Skeletal muscle cell (primary cell): ENCODE results near the gene TSPAN31.
"Not testable (repeated sequence)": the region's sequence is repeated elsewhere in the genome, so short reads cannot be mapped to it uniquely, and the experiment has no call there.

Experiments
- DNase-seq: peaks from one replicate; pipeline ENCODE4 v3.0.0-alpha.2; 2010; ENCODE audit warnings: low read depth
- H3K4me3 ChIP-seq: 2 replicates; pipeline ENCODE4 v1.5.1; 2011; ENCODE audit warnings: low read depth, mild to moderate bottlenecking, control low read depth, low read length, moderate library complexity

Gene TSPAN31, protein sequence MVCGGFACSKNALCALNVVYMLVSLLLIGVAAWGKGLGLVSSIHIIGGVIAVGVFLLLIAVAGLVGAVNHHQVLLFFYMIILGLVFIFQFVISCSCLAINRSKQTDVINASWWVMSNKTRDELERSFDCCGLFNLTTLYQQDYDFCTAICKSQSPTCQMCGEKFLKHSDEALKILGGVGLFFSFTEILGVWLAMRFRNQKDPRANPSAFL

DNA sequence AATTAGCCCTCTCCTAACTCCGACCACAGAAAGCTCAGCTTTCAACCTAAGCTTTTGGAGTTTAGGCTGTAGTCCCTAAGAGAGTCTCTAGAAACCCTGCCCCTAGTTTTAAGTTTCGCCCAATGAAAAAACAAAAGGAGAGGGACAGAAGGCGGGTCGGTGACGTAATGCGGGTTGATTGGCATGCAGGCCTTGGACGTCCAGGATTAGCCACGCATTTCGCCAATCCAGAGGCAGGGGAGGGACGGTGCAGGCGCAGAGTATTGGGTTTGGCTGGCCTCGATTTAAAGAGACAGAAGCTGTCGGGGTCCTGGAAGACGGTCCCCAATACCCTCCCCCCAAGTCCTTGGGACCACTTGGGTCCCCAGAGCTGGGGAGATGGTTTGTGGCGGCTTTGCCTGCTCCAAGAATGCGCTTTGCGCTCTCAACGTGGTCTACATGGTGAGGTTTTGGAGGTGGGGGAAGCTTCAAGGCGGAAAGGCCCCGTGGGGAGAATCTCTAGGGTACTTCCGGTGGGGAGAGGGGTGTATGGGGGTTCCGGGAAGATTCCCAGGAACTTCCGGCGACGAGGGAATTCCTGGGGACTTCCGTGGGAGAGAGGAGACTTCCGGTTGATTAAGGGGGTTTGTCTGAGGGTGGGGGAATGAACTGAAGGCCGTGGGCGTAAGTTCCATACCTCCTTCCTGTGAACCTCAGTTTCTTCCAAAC, at the start of gene TSPAN31:
TSS of gene TSPAN31 (plus strand) at position 263 of the 708 bp plus-strand sequence. CDS start at position 379, 116 bp downstream.
- peak within 1 kb of the TSS; percentile 93 for H3K4me3 ChIP-seq
- peak; percentile 96 for DNase-seq

DNA sequence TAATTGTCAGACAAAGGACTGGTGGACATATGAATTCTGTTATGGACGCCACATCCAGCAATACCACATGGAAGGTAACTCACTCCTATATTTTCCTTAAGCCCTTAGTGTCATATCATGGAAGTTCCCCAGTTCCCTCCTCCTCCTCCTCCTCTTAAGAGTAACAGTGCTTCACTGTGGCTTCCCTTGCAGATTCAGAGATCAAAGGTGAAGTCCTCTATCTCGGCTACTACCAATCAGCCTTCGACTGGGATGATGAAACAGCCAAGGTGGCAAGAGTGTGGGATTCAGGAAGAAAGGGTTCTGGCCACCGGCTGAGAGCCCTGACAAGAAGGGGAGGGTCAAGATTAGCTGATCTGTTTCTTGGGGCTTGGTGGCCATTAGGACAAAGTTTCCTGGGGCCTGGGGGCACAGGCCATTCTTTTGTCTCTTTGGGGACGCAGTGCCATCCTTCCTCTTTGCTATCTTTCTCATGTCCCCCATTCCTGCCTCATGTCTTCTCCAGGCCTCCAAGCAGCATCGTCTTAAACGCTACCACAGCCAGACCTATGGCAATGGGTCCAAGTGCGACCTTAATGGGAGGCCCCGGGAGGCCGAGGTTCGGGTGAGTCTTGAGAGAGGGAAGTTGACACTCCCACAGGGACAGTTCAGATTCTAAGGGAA, 48.9 kb upstream of the TSPAN31 start:
- DNase-seq = no peak
- no peak overlapping the region for H3K4me3 ChIP-seq

DNA sequence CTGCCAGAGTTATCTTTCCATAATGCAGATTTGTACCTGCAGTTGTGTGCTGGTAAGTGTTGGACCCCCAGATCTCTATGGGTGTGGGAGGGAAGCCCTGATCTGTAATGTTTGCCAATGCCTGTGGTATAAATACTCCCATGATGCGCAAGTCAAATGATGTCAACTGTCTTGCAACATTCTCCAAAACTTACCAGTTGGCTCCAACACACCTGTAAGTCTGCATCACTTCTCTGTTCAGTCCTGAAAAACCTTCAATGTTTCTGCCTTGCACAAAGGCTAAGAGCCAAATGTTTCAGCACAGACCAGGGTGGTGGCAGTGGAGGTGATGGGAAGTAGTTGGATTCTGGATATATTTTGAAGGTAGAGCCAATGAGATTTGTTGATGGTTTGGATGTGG, 47.8 kb upstream of the TSPAN31 start:
- no peak for DNase-seq
- no peak overlapping the region for H3K4me3 ChIP-seq

DNA sequence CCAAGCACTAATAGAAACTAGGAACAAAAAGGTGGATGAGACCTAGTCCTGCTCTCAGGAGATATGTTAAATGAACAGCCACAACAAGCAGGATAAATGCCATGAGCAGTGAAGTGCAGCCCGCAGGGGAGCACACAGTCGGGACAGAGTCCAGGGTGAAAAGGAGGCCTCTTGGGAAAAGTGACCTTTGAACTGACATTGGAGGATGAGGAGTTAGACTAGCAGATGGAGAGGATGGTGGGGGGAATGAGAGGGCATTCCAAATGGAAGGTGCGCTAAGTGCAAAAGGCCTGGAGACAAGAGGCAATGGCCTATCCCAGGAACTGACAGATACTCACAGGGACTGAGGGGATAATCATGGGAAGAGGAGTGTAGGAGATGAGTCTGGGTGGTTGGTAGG, 46.4 kb upstream of the TSPAN31 start:
- DNase-seq = no peak
- no peak overlapping the region for H3K4me3 ChIP-seq

DNA sequence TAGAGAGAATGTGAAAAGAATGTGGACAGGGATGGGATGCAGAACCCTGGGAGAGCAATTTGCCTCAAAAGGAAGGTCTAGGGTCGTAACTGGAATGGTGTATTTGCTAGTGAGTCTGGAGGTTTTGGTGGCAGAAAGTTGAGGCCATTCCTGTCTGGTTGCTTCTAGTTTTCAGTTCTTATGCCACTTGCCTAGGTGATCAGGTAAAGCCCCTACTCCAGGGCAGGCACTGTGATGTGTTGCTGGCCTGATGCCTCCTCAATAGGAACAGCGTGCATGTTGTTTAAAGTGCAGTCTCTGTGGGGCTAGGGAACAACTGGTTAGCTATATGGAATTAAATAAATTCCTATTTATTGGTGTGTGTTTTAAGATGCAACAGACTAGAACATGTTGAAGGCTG, 44.5 kb upstream of the TSPAN31 start:
- no peak for DNase-seq
- no peak overlapping the region for H3K4me3 ChIP-seq

DNA sequence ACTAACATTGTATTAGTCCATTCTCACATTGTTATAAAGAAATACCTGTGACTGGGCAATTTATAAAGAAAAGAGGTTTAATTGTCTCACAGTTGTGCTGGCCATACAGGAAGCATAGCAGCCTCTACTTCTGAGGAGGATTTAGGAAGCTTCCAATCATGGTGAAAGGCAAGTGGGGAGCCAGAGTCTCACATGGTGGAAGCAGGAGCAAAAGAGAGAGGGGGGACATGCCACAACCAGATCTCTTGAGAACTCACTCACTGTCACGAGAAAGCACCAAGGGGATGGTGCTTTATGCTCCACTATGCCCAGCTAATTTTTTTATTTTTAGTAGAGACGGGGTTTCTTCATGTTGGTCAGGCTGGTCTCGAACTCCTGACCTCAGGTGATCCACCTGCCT, 37.6 kb upstream of the TSPAN31 start:
- H3K4me3 ChIP-seq = no peak overlapping the region
- no peak for DNase-seq

DNA sequence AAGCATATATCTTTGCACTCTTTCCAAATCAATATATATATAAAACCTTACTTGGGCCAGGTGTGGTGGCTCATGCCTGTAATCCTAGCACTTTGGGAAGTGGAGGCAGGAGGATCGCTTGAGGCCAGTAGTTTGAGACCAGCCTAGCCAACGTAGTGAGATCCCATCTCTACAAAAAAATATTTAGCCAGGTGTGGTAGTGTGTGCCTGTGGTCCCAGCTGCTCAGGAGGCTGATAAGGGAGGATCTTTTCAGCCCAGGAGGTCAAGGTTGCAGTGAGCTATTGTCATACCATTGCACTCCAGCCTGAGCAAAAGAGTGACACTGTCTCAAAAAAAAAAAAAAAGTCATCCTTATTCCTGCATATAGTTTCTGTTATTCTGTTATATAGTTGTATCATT, 36.5 kb upstream of the TSPAN31 start:
- DNase-seq = no peak
- H3K4me3 ChIP-seq = no peak overlapping the region

DNA sequence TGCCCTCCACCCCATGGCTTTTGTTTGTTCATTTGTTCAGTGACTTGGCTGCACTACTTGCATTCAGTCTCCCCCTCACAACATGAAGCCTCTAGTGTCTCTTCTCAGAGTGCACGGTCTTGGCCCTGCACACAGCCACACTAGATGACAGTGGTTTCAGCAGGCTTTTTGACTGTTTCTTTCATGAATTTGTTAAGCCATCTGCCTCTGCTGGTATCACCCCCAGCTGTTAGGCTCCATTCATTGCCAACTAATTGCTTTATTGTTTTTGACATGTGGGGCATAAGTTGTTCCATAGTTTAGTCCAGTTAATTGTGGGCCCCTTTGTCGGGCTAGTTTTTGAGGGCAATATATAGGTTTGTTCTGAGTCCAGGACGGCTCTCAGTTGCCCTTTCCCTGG, 32.1 kb upstream of the TSPAN31 start:
- no peak for DNase-seq
- H3K4me3 ChIP-seq = no peak overlapping the region

DNA sequence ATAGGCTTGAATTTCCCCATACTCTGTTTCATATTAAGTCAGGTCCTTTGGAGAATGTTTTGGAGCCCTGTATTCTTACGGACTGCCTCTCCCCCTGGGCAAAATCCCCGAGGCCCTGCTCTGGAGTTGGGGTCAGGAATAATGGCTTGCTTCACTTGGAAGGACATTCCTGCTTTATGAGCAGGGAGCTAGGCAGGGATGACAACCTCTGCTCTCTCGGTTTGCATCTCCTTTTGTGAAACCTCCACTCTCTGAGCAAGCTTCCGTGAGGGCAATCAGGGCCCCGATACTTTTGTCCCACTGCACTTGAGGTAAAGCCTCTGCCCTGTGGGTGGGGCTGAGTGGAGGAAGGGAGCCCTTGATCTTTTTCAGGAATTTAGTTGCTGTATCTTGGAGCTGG, 31.6 kb upstream of the TSPAN31 start:
- H3K4me3 ChIP-seq = no peak overlapping the region
- no peak for DNase-seq

DNA sequence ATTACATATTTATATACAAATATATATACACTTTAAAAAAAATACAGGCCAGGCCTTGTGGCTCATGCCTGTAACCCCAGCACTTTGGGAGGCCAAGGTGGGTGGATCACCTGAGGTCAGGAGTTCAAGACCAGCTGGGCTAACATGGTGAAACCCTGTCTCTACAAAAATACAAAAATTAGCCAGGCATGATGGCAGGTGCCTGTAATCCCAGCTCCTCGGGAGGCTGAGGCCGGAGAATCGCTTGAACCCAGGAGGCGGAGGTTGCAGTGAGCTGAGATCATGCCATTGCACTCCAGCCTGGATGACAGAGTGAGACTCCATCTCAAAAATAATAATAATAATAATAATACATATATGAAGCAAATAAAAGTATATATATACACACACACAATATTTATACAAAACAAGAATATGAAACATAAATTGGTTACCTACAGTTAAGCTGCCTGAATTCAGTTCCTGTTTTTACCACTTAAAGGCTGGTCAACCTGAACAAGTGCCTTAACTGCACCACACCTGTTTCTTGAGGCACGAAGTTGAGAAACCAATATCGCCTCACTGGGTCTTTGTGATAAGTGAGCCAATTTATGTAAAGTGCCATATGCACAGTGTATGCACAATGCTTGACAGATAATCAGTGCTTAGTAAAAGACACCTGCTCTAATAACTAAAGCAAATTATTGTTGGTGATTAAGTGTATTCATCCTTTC, 29.6 kb upstream of the TSPAN31 start:
- H3K4me3 ChIP-seq, DNase-seq: not testable (repeated sequence)

DNA sequence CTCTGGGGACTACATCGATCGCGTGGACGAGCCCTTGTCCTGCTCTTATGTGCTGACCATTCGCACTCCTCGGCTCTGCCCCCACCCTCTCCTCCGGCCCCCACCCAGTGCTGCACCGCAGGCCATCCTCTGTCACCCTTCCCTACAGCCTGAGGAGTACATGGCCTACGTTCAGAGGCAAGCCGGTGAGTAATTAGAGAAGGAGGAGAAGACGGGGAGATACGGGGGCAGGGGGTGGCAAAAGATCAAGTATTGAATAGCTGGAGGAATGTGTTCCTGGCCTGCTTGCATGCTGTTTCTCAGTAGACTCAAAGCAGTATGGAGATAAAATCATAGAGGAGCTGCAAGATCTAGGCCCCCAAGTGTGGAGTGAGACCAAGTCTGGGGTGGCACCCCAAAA, 29.1 kb upstream of the TSPAN31 start:
- H3K4me3 ChIP-seq = no peak overlapping the region
- DNase-seq = no peak

DNA sequence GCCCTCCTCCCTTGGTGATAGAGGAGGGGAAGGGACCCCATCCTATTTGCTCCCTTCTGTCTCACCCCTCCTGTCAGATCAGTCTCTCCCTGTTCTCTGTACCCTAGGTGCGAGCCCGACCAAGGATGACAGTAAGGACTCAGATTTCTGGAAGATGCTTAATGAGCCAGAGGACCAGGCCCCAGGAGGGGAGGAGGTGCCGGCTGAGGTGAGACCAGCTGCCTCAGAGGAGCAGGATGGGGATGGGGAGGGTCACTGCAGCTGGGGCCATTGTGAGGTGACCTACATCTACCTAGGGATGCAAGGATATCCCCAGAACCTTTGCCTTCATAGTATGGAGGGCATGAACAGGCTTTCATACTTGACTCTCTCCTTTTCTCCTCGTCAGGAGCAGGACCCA, 28.5 kb upstream of the TSPAN31 start:
- no peak overlapping the region for H3K4me3 ChIP-seq
- no peak for DNase-seq

DNA sequence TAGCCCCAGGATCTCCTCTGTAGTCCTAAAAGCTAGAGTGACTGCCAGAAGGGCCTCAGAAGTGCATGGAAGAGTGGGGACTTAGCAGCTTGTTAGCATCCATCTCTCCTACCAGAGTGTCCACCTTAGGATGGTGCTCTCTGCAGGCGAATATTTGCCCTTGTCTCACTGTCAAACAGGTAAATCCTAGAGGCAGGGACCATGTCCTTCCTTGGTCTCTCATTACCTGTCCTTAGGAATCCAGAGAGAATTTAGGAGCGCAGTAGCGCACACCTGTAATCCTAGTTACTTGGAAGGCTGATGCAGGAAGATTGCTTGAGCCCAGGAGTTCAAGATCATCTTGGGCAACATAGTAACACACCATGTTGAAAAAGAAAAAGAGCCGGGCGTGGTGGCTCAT, 27.7 kb upstream of the TSPAN31 start:
- no peak for DNase-seq

DNA sequence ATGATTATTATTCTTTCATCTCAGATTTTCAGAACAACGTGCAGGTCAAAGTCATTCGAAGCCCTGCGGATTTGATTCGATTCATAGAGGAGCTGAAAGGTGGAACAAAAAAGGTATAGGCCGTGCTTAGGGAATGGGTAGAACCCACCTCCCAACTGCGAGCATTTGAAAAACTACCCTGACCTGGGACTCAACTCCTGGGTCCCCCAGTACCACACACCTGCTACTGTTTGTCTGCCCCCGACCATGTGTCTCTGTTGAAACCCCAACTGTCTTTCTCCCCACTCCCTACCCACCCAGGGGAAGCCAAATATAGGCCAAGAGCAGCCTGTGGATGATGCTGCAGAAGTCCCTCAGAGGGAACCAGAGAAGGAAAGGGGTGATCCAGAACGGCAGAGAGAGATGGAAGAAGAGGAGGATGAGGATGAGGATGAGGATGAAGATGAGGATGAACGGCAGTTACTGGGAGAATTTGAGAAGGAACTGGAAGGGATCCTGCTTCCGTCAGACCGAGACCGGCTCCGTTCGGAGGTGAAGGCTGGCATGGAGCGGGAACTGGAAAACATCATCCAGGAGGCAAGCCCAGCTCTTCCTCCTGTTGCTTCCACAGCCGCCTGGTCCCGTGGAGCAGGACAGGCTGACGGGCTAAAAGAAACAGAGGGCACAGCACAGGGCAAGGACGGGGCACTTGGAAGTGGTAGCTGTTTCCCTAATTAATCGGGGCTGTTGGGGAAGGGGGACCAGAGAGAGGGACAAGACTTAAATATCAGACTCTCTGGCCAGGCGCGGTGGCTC, 26.8 kb upstream of the TSPAN31 start:
- DNase-seq = no peak

More for the DNA sequence above, 27.7 kb upstream of the TSPAN31 start:
- no peak overlapping the region for H3K4me3 ChIP-seq

DNA sequence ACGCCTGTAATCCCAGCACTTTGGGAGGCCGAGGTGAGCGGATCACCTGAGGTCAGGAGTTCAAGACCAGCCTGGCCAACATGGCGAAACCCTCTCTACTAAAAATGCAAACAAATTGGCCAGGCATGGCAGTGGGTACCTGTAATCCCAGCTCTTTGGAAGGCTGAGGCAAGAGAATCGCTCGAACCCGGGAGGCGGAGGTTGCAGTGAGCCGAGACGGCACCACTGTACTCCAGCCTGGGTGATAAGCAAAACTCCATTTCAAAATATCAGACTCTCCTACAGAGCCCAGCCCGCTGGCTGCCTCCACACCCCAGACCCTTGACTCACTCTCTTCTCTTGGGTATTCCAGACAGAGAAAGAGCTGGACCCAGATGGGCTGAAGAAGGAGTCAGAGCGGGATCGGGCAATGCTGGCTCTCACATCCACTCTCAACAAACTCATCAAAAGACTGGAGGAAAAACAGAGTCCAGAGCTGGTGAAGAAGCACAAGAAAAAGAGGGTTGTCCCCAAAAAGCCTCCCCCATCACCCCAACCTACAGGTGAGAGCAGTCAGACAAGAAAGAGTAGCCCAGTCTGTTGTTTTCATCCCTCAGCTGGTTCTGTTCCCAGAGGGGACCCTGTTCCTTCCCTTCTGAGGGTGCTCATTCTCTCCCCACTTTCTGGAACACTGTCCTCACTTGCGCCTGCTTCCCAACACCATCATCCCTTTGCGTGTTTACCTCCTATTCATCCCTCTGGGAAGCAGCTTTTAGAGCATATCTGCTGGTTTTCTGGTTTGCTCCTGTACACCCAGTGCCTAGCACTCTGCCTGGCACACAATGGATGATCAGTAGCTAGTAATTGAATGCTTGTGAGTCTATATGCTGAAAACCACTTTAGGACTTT, 26.0 kb upstream of the TSPAN31 start:
- DNase-seq = no peak

More for the DNA sequence above, 26.8 kb upstream of the TSPAN31 start:
- no peak overlapping the region for H3K4me3 ChIP-seq

DNA sequence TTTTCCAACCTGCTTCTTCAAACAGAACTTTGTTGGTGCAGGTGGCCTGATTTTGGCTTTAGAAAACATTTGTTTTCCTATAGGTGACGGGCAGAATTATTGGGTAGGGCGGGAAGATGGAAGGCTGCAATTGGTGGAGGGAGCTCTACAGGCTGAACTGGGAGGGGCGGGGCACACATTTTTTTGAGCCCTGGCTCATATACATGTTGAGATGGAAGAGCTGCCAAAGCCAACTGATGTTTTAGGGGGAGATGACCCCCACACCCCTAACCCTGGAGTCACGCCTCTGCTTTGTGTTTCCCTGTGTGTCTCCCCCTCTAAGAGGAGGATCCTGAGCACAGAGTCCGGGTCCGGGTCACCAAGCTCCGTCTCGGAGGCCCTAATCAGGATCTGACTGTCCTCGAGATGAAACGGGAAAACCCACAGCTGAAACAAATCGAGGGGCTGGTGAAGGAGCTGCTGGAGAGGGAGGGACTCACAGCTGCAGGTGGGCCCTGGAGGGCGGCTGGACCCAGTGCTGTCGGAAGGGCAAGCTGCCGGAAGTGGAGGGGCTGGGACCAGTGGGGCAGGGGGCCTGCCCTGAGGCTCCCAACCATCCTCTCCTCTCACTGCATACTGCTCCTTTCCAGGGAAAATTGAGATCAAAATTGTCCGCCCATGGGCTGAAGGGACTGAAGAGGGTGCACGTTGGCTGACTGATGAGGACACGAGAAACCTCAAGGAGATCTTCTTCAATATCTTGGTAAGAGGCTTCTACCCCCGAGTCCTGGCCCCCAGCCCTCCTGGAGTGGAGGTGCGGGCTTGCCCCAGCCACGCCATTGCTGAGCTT, 24.8 kb upstream of the TSPAN31 start:
- no peak for DNase-seq
- no peak overlapping the region for H3K4me3 ChIP-seq

More for the DNA sequence above, 26.0 kb upstream of the TSPAN31 start:
- no peak overlapping the region for H3K4me3 ChIP-seq
